GM12872 (cell line): ENCODE results near the gene LAYN.

Experiments used
- TF ChIP-seq, protein P1 (sequence below): IDR thresholded peaks from 3 replicates; pipeline ENCODE4 v1.5.1; 2011; ENCODE audit warnings: low read depth, mild to moderate bottlenecking, low read length, moderate library complexity; ENCODE audit not compliant: insufficient read depth

LAYN gene

DNA sequence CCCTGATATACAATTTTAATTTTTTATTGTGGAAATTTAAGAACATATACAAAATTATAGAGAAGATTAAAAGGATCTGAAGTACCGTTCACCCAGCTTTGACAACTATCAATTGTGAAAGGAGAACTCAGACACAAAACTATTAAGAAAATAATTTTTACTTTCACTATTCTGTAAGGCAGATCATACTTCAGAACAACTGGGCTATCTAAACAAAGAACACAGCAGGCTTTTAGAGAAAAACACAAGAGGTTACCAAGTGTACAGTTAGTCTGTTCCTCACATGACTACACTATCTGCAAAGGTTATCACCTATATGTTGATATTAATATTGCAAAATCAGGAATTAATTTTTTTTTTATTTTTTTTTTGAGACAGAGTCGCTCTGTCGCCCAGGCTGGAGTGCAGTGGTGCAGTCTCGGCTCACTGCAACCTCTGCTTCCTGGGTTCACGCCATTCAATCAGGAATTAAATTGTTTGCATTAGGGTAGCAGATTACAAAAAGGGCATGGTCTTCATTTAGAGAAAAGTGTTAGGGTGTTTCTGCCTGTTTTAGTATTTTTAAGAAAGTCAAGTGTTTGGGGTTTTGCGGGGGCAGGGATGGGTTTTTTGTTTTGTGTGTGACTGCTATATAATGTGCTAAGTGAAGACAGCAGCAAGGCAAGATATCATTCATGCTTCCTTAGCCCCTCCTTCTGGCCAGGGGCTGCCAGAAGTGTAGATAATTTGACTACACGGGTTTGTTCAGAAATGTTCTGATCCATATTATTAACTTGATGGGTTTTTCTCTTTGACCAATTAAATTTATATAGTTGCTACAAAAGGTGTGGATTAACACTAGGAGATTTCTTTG lies 34.1 kb downstream of the LAYN start:
- TF ChIP-seq, protein P1, sequence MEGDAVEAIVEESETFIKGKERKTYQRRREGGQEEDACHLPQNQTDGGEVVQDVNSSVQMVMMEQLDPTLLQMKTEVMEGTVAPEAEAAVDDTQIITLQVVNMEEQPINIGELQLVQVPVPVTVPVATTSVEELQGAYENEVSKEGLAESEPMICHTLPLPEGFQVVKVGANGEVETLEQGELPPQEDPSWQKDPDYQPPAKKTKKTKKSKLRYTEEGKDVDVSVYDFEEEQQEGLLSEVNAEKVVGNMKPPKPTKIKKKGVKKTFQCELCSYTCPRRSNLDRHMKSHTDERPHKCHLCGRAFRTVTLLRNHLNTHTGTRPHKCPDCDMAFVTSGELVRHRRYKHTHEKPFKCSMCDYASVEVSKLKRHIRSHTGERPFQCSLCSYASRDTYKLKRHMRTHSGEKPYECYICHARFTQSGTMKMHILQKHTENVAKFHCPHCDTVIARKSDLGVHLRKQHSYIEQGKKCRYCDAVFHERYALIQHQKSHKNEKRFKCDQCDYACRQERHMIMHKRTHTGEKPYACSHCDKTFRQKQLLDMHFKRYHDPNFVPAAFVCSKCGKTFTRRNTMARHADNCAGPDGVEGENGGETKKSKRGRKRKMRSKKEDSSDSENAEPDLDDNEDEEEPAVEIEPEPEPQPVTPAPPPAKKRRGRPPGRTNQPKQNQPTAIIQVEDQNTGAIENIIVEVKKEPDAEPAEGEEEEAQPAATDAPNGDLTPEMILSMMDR = no peak

DNA sequence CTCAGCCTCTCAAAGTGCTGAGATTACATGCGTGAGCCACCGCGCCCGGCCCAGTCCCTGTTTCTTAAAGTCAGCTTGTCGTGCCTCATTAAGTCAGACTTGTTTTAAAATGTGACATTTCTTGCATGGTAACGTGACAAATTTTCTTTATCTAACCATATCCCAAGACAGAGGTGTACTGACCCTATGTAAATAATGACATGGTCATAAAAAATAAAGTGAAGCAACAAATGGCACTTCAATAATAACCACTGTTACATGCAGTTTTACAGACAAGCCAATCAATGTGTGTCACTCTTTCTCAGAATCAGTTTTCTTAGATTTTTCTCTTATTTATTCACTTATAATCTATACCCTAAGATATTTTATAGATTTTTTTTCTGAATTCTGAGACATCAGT lies 35.2 kb downstream of the LAYN start:
- TF ChIP-seq, protein P1 = no peak

DNA sequence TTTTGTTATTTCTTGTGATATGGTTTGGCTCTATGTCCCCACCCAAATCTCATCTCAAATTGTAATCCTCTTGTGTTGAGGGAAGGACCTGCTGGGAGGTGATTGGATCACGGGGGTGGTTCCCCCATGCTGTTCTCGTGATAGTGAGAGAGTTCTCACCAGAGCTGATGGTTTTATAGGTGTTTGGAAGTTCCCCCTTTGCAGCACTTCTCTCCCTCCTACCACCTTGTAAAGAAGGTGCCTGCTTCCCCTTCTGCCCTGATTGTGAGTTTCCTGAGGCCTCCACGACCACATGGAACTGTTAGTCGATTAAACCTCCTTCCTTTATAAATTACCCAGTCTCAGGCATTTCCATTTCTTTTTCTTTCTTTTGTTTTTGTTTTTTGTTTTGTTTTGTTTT lies 37.3 kb downstream of the LAYN start:
- TF ChIP-seq, protein P1 = no peak

DNA sequence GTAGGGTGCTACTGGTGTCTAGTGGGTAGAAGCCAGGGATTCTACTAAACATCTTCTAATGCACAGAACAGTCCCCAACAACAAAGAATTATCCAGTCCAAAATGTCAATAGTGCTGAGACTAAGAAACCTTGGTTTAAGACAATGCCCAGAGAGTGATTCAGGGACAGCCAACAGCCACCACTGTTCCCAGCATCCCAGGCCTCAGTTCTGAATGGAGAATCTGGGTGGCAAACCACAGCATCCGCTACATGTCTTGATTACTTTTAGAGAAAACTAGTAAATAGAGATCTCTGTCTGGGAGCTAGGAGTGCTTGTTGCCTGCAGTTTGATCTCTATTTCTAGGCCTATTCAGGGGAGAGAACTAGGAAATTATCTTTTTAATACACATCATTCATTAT lies 40.8 kb downstream of the LAYN start:
- TF ChIP-seq, protein P1 = no peak

DNA sequence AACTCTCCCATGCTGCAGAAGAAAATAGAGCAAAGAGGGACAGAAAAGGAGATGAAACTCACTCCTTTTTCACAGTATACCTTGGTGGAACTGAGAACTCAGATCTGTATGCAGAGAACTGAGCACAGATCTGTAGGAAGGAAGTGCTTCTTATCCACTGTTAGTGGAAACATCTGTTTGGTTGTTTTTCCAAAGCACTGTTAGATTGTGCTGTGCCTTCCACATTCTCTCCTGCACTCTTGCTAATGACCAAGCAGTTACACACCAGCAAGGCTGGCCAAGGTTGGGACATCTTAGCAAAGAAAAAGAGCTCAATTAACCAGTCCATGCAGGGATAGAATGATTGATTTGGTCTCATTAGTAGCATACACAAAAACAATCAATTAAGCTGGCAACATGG lies 41.6 kb downstream of the LAYN start:
- TF ChIP-seq, protein P1 = no peak

DNA sequence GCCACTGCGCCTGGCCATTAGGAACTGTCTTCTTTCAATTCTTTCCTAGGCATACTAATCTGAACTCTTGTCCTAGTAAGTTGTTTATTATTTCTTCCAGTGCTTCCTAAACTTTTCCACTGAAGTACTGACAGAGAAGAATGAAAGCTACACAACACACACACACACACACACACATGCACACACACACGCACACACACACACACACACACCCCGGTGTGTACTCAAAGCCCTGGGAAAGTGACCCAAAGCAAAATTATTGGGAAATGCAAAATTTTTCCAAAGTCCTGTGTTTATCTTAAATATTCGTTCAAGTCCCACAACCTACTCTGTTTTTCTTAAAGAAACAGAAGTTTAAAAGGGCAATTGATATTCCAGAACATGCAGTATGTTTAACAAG lies 42.4 kb downstream of the LAYN start:
- TF ChIP-seq, protein P1 = no peak

DNA sequence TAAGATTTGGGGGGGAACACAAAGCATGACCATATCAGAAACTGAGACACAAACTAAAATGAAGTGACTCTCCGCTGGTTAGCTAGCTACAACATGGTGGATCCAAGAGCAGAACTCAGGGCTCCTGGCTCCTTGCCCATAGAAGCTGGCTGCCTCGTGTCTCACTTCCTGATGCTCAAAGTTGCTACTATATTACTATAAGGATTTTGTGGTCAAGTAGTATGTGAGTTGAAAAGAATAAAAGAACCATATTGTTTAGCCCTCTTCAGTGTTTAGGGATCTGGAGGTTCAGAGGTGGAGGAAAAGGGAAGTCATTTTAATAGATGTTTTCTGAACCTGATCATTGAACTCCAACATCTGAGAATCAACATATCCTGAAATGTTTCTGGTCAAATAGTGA lies 44.9 kb downstream of the LAYN start:
- TF ChIP-seq, protein P1 = no peak
